Osteocyte (in vitro differentiated cells): ENCODE measurements around the gene SPECC1. TPM values are rescaled to one million over a fixed set of nuclear protein-coding genes. Genes with fewer than 3 reads are reported as not detected.

Experiments used
- DNase-seq: peaks from one replicate; pipeline ENCODE4 v3.0.0; 2021; ENCODE audit warnings: mixed read lengths; ENCODE audit not compliant: unreplicated experiment; ENCODE audit errors: extremely low spot score
- H3K27ac Mint-ChIP-seq: one replicate; pipeline ENCODE4 v1.8.0; 2021; ENCODE audit warnings: mild to moderate bottlenecking, mixed read lengths; ENCODE audit not compliant: unreplicated experiment
- H3K27me3 Mint-ChIP-seq: one replicate; pipeline ENCODE4 v1.8.0; 2021; ENCODE audit warnings: mixed read lengths; ENCODE audit not compliant: unreplicated experiment
- H3K36me3 Mint-ChIP-seq: one replicate; pipeline ENCODE4 v1.8.0; 2021; ENCODE audit warnings: mixed read lengths; ENCODE audit not compliant: unreplicated experiment
- H3K4me1 Mint-ChIP-seq: one replicate; pipeline ENCODE4 v1.8.0; 2021; ENCODE audit warnings: mixed read lengths; ENCODE audit not compliant: unreplicated experiment
- H3K4me3 Mint-ChIP-seq: one replicate; pipeline ENCODE4 v1.8.0; 2021; ENCODE audit warnings: mild to moderate bottlenecking, moderate library complexity, mixed read lengths; ENCODE audit not compliant: unreplicated experiment
- H3K9me3 Mint-ChIP-seq: one replicate; pipeline ENCODE4 v1.8.0; 2021; ENCODE audit warnings: mixed read lengths; ENCODE audit not compliant: unreplicated experiment
- total RNA-seq: library from RNA; stranded (reverse); gene quantifications from 2 replicates; pipeline ENCODE4 v1.2.1, GENCODE V29; 2021
- TF ChIP-seq, protein P1 (sequence below): fragments of 200-600 bp; sonication (generic); IDR thresholded peaks from 2 replicates; pipeline ENCODE4 v1.5.0; 2021; ENCODE audit warnings: antibody characterized with exemption, mild to moderate bottlenecking, moderate library complexity

SPECC1 gene
- total RNA-seq, 1 donor from 2014 or later: 12.1 TPM

DNA sequence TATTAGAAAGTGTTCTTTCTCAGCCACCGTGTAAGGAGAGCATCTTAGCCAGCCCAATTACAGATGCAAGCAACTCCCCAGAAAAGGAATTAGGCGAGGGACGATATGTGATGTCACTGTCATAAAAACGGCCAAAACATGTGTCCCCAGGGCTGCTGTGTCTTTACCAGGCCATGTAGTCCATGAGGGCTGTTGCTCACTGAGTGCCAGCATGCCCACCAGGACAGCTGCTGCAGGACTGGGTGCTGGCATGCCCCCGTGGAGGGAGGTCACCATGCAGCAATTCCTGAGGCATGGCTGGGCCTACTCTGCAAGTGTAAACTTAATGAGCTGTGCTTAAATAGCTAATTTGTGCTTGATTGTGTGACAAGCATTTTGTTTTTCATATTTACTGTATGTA is 301.3 kb downstream of the SPECC1 start:
- no peak overlapping the region for H3K4me3 Mint-ChIP-seq
- H3K9me3 Mint-ChIP-seq: peaks cover 5% of the 10 kb centered on the region
- peaks cover 10% of the 10 kb centered on the region for H3K36me3 Mint-ChIP-seq
- no peaks in the 10 kb centered on the region for H3K27me3 Mint-ChIP-seq
- no peaks in the 10 kb centered on the region for H3K4me1 Mint-ChIP-seq
- DNase-seq: no peak
- TF ChIP-seq, protein P1, sequence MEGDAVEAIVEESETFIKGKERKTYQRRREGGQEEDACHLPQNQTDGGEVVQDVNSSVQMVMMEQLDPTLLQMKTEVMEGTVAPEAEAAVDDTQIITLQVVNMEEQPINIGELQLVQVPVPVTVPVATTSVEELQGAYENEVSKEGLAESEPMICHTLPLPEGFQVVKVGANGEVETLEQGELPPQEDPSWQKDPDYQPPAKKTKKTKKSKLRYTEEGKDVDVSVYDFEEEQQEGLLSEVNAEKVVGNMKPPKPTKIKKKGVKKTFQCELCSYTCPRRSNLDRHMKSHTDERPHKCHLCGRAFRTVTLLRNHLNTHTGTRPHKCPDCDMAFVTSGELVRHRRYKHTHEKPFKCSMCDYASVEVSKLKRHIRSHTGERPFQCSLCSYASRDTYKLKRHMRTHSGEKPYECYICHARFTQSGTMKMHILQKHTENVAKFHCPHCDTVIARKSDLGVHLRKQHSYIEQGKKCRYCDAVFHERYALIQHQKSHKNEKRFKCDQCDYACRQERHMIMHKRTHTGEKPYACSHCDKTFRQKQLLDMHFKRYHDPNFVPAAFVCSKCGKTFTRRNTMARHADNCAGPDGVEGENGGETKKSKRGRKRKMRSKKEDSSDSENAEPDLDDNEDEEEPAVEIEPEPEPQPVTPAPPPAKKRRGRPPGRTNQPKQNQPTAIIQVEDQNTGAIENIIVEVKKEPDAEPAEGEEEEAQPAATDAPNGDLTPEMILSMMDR: no peak
- no peak overlapping the region for H3K27ac Mint-ChIP-seq

DNA sequence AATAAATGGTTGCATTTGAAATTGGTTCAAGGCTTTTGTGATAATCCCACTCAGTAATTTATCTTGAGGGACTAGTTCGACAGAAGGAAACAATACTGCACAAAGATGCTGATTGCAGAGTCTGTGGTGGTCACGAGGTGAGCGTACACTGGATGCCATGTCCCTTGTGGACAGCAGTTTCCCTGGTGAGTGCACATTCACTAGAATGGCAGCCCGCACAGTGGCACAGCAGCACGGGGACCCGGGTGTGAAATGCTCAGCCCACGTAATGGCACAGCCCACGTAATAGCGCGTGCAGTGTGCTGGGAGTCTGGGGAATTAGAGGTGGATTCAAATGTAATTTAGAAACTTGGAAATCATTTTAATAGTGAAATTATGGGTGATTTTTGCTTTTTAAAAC is 304.1 kb downstream of the SPECC1 start:
- Mint-ChIP-seq H3K4me1 (no peaks in the 10 kb centered on the region), H3K27ac (no peak overlapping the region), H3K9me3 (no peaks in the 10 kb centered on the region), H3K36me3 (no peaks in the 10 kb centered on the region), H3K4me3 (no peak overlapping the region), H3K27me3 (no peaks in the 10 kb centered on the region)
- TF ChIP-seq, protein P1: no peak
- no peak for DNase-seq

DNA sequence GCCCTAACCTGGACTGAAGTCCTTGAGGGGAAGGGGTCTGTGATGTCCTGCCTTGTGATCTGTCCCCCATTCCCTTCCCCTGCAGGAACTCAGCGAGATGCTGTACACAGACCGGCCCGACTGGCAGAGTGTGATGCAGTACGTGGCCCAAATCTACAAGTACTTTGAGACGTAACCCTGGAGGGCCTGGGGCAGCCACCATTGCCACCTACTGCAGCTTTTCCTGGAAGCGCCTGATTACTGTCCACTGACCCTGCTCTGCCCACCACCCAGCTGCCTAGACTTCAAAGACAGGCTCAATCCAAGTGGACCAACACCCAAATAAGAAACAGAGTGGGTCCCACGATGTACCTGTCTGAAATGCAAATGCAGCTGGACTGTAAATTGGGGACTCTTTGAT is 304.7 kb downstream of the SPECC1 start:
- TF ChIP-seq, protein P1: no peak
- no peak for DNase-seq
- no peaks in the 10 kb centered on the region for H3K9me3 Mint-ChIP-seq
- no peak overlapping the region for H3K27ac Mint-ChIP-seq
- no peaks in the 10 kb centered on the region for H3K27me3 Mint-ChIP-seq
- H3K4me1 Mint-ChIP-seq: no peaks in the 10 kb centered on the region
- no peak overlapping the region for H3K4me3 Mint-ChIP-seq
- H3K36me3 Mint-ChIP-seq: no peaks in the 10 kb centered on the region

DNA sequence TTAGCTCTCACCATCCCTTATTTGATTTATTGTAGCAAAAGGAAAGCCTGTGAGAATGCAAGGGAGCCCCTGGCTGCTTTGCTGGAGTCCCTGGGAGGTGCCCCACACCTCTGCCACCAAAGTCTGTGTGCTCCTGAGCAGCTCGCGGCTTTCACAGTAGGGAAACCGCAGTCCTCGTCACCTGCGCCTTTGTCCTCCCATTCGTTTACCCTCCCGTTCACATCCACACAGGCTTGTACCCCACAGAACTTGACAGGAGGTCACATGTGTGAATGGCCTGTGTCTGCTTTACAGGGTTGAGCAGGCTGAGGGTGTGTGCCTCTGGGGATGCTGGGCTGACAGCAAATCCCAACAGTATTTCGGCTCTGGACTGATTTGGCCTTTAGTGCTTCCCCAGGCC is 305.7 kb downstream of the SPECC1 start:
- H3K27me3 Mint-ChIP-seq: no peaks in the 10 kb centered on the region
- TF ChIP-seq, protein P1: no peak

DNA sequence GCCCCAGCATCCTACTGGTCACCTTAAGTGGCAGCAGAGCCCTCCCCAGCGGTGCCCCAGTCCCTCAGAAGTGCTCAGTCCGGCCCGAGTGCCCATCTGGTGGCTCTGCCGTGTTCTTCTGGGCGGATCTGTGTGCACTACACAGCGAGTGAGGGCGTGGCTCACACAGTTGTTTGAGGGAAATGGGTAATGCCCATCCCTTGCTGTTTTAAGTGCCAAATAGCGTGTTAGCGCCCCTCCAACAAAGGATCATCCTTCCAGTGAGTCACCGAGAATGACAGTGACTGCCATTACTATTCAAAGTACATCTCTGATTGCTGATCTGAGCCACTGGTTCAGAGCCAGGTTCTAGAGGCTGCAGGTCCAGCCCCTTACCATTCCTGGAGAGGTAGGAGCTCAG is 306.2 kb downstream of the SPECC1 start:
- no peaks in the 10 kb centered on the region for H3K4me1 Mint-ChIP-seq

More for the DNA sequence above, 305.7 kb downstream of the SPECC1 start:
- Mint-ChIP-seq H3K4me3 (no peak overlapping the region), H3K36me3 (no peaks in the 10 kb centered on the region), H3K9me3 (no peaks in the 10 kb centered on the region), H3K4me1 (no peaks in the 10 kb centered on the region), H3K27ac (no peak overlapping the region)
- DNase-seq: no peak

More for the DNA sequence above, 306.2 kb downstream of the SPECC1 start:
- no peaks in the 10 kb centered on the region for H3K9me3 Mint-ChIP-seq
- H3K27ac Mint-ChIP-seq: no peak overlapping the region
- no peak for DNase-seq
- H3K36me3 Mint-ChIP-seq: no peaks in the 10 kb centered on the region
- TF ChIP-seq, protein P1: no peak
- no peak overlapping the region for H3K4me3 Mint-ChIP-seq
- no peaks in the 10 kb centered on the region for H3K27me3 Mint-ChIP-seq
